Activated CD4-positive, alpha-beta T cell treated with anti-CD3 and anti-CD28 coated beads for 36 hours (primary cell): ENCODE measurements around the gene PALLD. TPM values are rescaled to one million over a fixed set of nuclear protein-coding genes. Genes with fewer than 3 reads are reported as not detected.

ENCODE experiments used
- ATAC-seq: fragments of 200-7000 bp; cut with Tn5 transposase; one replicate; pipeline ENCODE4 v1.10.0; 2021; ENCODE audit warnings: mild to moderate bottlenecking, moderate library complexity
- CTCF ChIA-PET: fragments of 350-600 bp; sonication (Branson Sonifier 250); formaldehyde crosslinking; loops from one replicate; lab custom pipeline; 2021; ENCODE audit warnings: antibody characterized with exemption; lab: Charles Lee
- POLR2A ChIA-PET: fragments of 350-600 bp; sonication (Branson Sonifier 250); formaldehyde crosslinking; loops from one replicate; lab custom pipeline; 2021; ENCODE audit warnings: antibody characterized with exemption, inconsistent platforms; lab: Charles Lee
- DNase-seq: peaks from one replicate; pipeline ENCODE4 v3.0.0-alpha.2; 2020
- H3K27ac Mint-ChIP-seq: one replicate; pipeline ENCODE4 v1.8.0; 2021; ENCODE audit warnings: mixed read lengths
- H3K27me3 Mint-ChIP-seq: one replicate; pipeline ENCODE4 v1.8.0; 2021; ENCODE audit warnings: mixed read lengths
- H3K36me3 Mint-ChIP-seq: one replicate; pipeline ENCODE4 v1.8.0; 2021; ENCODE audit warnings: low read depth, mixed read lengths
- H3K4me1 Mint-ChIP-seq: one replicate; pipeline ENCODE4 v1.8.0; 2021; ENCODE audit warnings: mixed read lengths
- H3K4me3 Mint-ChIP-seq: one replicate; pipeline ENCODE4 v1.8.0; 2021; ENCODE audit warnings: mild to moderate bottlenecking, moderate library complexity, mixed read lengths
- H3K9me3 Mint-ChIP-seq: one replicate; pipeline ENCODE4 v1.8.0; 2021; ENCODE audit warnings: low read depth, mixed read lengths
- intact Hi-C, 2 experiments: fragments of 100-400 bp; cut with DNase I in 1 of 2; cut with micrococcal nuclease in 1 of 2; formaldehyde crosslinking; loops; one replicate each; pipeline versions ENCODE4 v1.14.2 to v1.15.1; 2022 to 2024; cut with DNase I, micrococcal nuclease
- total RNA-seq, 2 experiments: library from RNA; stranded (reverse); gene quantifications; one replicate each; pipeline ENCODE4 v1.2.3, GENCODE V29; 2021

The PALLD gene
- total RNA-seq, 2 experiments from 2014 or later: 9.5 to 11.0 TPM

- no peaks in the 10 kb centered on the region for H3K4me1 Mint-ChIP-seq
- no peak for DNase-seq
- H3K27ac Mint-ChIP-seq: no peak overlapping the region
- CTCF ChIA-PET: no interaction called here
- intact Hi-C loops: no loop called here
- H3K9me3 Mint-ChIP-seq: no peaks in the 10 kb centered on the region
- H3K4me3 Mint-ChIP-seq: no peak overlapping the region
- POLR2A ChIA-PET: no interaction called here
- no peaks in the 10 kb centered on the region for H3K36me3 Mint-ChIP-seq
- no peak for ATAC-seq
- peaks cover 2% of the 10 kb centered on the region for H3K27me3 Mint-ChIP-seq
These were observed 188.4 kb downstream of the PALLD start for GRCh38 chr4:168685136-168685809.

DNA sequence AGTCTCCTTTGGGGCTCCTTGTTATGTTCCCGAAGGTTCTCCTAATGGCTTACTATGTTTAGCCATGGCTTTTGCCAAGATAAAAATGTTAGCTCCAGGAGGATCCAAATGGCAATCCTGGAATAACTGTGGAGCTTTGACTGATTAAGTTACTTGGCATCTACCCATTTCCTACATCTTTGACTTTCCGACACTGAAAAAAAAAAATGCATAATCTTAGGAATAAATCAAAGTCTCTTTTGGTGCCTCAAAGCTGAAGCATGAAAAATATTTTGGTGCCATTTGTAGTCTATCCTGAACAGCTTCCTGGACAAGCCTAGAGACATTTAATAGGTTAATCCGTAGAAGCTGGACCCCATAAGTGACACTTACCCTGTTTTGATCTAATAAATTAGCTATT is 191.7 kb downstream of the PALLD start:
- Mint-ChIP-seq H3K27ac (no peak overlapping the region), H3K27me3 (peaks cover 5% of the 10 kb centered on the region), H3K4me3 (no peak overlapping the region), H3K9me3 (no peaks in the 10 kb centered on the region), H3K4me1 (no peaks in the 10 kb centered on the region), H3K36me3 (no peaks in the 10 kb centered on the region)
- DNase-seq: no peak
- CTCF ChIA-PET: no interaction called here
- intact Hi-C loops: no loop called here
- POLR2A ChIA-PET: no interaction called here
- ATAC-seq: no peak

- peaks cover 5% of the 10 kb centered on the region for H3K27me3 Mint-ChIP-seq
- ChIA-PET POLR2A (no interaction called here), CTCF (no interaction called here)
- H3K27ac Mint-ChIP-seq: no peak overlapping the region
- no peaks in the 10 kb centered on the region for H3K4me1 Mint-ChIP-seq
- H3K4me3 Mint-ChIP-seq: no peak overlapping the region
- H3K36me3 Mint-ChIP-seq: no peaks in the 10 kb centered on the region
- no peak for ATAC-seq
- no peak for DNase-seq
- H3K9me3 Mint-ChIP-seq: no peaks in the 10 kb centered on the region
- intact Hi-C loops: no loop called here
These were observed 192.9 kb downstream of the PALLD start for GRCh38 chr4:168689791-168690190.

GRCh38 chr4:168690199-168690598 is 193.3 kb downstream of the PALLD start:
- intact Hi-C loops: no loop called here
- no peak overlapping the region for H3K4me3 Mint-ChIP-seq
- H3K36me3 Mint-ChIP-seq: no peaks in the 10 kb centered on the region
- H3K27ac Mint-ChIP-seq: no peak overlapping the region
- CTCF ChIA-PET: no interaction called here
- no peaks in the 10 kb centered on the region for H3K9me3 Mint-ChIP-seq
- peaks cover 5% of the 10 kb centered on the region for H3K27me3 Mint-ChIP-seq
- H3K4me1 Mint-ChIP-seq: no peaks in the 10 kb centered on the region
- POLR2A ChIA-PET: no interaction called here
- DNase-seq: no peak
- no peak for ATAC-seq

GRCh38 chr4:168691631-168692369 is 194.9 kb downstream of the PALLD start:
- DNase-seq: no peak
- Mint-ChIP-seq H3K4me1 (no peaks in the 10 kb centered on the region), H3K27me3 (peaks cover 5% of the 10 kb centered on the region), H3K4me3 (no peak overlapping the region), H3K36me3 (no peaks in the 10 kb centered on the region), H3K27ac (no peak overlapping the region), H3K9me3 (no peaks in the 10 kb centered on the region)
- ChIA-PET CTCF (no interaction called here), POLR2A (no interaction called here)
- no peak for ATAC-seq
- intact Hi-C loops: no loop called here

DNA sequence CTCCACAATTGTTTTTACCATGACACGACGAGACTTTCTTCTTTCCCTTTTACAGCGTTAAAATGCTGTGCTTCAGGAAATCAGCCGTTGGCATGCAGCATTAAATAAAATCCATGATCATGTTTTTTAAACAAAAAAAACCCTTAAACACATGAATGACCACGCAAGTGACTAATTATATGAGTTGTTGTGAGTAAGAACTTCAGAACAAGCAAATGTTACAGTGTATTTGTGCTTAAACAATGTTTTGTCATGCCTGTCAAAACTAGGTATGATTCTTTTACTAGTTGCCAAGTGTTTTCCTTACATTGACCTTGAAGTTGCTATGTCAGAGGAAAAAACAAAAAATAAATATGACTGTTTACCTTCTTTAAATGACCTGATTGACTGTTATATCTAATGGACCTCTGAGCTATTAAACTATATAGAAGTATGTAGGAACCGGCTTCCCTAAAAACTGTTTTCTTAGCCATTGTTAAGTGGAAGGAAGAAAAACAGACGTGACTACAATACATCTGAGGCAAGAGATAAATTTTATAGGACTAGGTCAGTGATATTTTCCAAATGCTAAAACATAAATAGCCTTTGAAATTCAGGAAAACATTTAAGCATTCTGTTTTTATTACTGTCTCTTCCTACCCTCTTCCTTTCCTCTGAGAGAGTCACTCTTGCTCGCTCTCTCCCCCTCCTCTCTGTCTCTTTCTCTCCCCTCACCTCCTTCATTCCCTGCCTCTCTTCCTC is 197.1 kb downstream of the PALLD start:
- H3K9me3 Mint-ChIP-seq: no peaks in the 10 kb centered on the region
- no peaks in the 10 kb centered on the region for H3K4me1 Mint-ChIP-seq
- H3K4me3 Mint-ChIP-seq: no peak overlapping the region
- POLR2A ChIA-PET: no interaction called here
- H3K27me3 Mint-ChIP-seq: peaks cover 5% of the 10 kb centered on the region
- ATAC-seq (no peak), DNase-seq (no peak)
- H3K36me3 Mint-ChIP-seq: no peaks in the 10 kb centered on the region
- intact Hi-C loops: no loop called here
- no peak overlapping the region for H3K27ac Mint-ChIP-seq
- CTCF ChIA-PET: no interaction called here

- Mint-ChIP-seq H3K9me3 (no peaks in the 10 kb centered on the region), H3K27me3 (peaks cover 5% of the 10 kb centered on the region), H3K4me3 (no peak overlapping the region), H3K27ac (no peak overlapping the region), H3K36me3 (no peaks in the 10 kb centered on the region), H3K4me1 (no peaks in the 10 kb centered on the region)
- intact Hi-C loops: no loop called here
- no peak for ATAC-seq
- ChIA-PET CTCF (no interaction called here), POLR2A (no interaction called here)
- no peak for DNase-seq
These were observed 197.8 kb downstream of the PALLD start for GRCh38 chr4:168694667-168695066.

DNA sequence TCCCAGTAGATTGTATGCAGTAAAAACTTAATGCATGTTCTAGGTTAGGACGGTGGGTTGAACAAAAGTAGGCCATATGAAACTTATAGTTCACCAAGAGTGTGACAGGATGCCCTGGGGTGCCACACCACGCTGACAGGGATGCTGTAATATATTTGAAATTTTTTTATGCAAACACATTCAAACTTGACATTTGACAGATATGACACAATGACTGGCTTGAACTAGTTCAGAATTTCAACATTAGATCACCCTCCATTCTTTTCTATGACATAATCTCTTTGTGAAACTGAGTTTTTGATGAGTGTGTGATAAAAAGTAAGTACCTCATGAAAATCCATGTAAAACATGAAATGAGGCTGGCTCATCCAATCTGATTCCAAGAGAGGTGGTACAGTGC is 198.4 kb downstream of the PALLD start:
- ATAC-seq: no peak
- peaks cover 3% of the 10 kb centered on the region for H3K27me3 Mint-ChIP-seq

DNA sequence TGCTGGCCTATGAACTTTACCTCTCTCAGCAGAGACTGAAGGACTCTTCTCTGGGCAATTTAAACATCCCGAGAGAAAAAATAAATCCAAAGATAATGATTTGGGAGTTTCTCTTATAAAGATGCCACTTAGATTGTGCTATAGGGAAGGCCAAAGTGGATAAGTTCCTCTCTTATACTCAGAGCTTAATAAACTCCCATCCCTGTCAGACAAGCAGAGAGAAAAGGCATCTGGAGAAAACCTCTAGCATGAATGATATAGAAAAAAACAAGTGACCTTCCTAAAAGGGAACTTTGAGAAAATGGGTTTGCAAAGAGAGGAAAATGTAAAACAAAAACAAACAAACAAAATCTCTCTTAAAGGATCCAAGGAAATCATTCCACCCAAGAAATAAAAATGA is 199.4 kb downstream of the PALLD start:
- Mint-ChIP-seq H3K27ac (no peak overlapping the region), H3K9me3 (no peaks in the 10 kb centered on the region), H3K36me3 (no peaks in the 10 kb centered on the region), H3K27me3 (peaks cover 3% of the 10 kb centered on the region), H3K4me1 (no peaks in the 10 kb centered on the region), H3K4me3 (no peak overlapping the region)
- ChIA-PET CTCF (interaction anchor here (0.8 kb wide), 1 partner anchor 18 kb away, joined by 3 read pairs; no protein-coding TSS in a partner anchor), POLR2A (no interaction called here)
- intact Hi-C loops: no loop called here
- ATAC-seq (no peak), DNase-seq (no peak)

More for the DNA sequence above, 198.4 kb downstream of the PALLD start:
- intact Hi-C loops: no loop called here
- Mint-ChIP-seq H3K27ac (no peak overlapping the region), H3K9me3 (no peaks in the 10 kb centered on the region), H3K36me3 (no peaks in the 10 kb centered on the region), H3K4me3 (no peak overlapping the region), H3K4me1 (no peaks in the 10 kb centered on the region)
- CTCF ChIA-PET: interaction anchor here (0.8 kb wide), 1 partner anchor 19 kb away, joined by 3 read pairs; no protein-coding TSS in a partner anchor
- POLR2A ChIA-PET: no interaction called here
- no peak for DNase-seq

- Mint-ChIP-seq H3K4me3 (no peak overlapping the region), H3K36me3 (no peaks in the 10 kb centered on the region), H3K27me3 (peaks cover 3% of the 10 kb centered on the region), H3K4me1 (no peaks in the 10 kb centered on the region), H3K9me3 (no peaks in the 10 kb centered on the region), H3K27ac (no peak overlapping the region)
- intact Hi-C loops: no loop called here
- DNase-seq (no peak), ATAC-seq (no peak)
- ChIA-PET POLR2A (no interaction called here), CTCF (no interaction called here)
These were observed 200.0 kb downstream of the PALLD start for GRCh38 chr4:168696826-168697225.

- intact Hi-C loops: no loop called here
- H3K27me3 Mint-ChIP-seq: no peaks in the 10 kb centered on the region
- ChIA-PET POLR2A (no interaction called here), CTCF (no interaction called here)
- no peaks in the 10 kb centered on the region for H3K9me3 Mint-ChIP-seq
- no peak overlapping the region for H3K4me3 Mint-ChIP-seq
- DNase-seq: no peak
- no peak overlapping the region for H3K27ac Mint-ChIP-seq
- no peak for ATAC-seq
- H3K36me3 Mint-ChIP-seq: no peaks in the 10 kb centered on the region
- H3K4me1 Mint-ChIP-seq: no peaks in the 10 kb centered on the region
These were observed 202.5 kb downstream of the PALLD start for GRCh38 chr4:168699224-168699878.
